ENCODE measurements around the gene PHF23. TPM values are rescaled to one million over a fixed set of nuclear protein-coding genes. Genes with fewer than 3 reads are reported as not detected.
A peak's percentile ranks its signal among the peaks of the same experiment; 100 is the strongest.

PHF23 gene
- total and polyA plus RNA-seq, 9 of the 15 experiments (the other 6 are each of a cell fraction or from before 2014, with no cell fraction given): 7.4 to 87.5 (median 33.7) TPM

- TF ChIP-seq CXXC5 (CRISPR knock-in tag; IDR thresholded peaks at IDR 0.05) (peak; percentile 12; the same call in 1 of the 2 replicates), PHF8 (IDR thresholded peaks at IDR 0.05; ENCODE audit: borderline replicate concordance, low read length) (peak; percentile 40; the same call in 1 of the 2 replicates), PRMT5 (CRISPR knock-in tag; IDR thresholded peaks at IDR 0.05) (no peak), HNRNPK (IDR thresholded peaks at IDR 0.05; ENCODE audit: low read depth, low read length, poor library complexity, severe bottlenecking) (peak; percentile 98), MYC (IDR thresholded peaks at IDR 0.05; ENCODE audit: low read depth, low read length) (peak; percentile 7; the same call in 1 of the 2 replicates), MYC (CRISPR knock-in tag; IDR thresholded peaks at IDR 0.05; ENCODE audit: borderline replicate concordance, low read depth) (no peak), ZNF740 (CRISPR knock-in tag; IDR thresholded peaks at IDR 0.05) (0 out of 2 replicates have a peak, but pooled peaks have one; percentile 7), ZNF740 (tag; IDR thresholded peaks at IDR 0.05) (no peak), PCBP2 (IDR thresholded peaks at IDR 0.05; ENCODE audit: low read depth, low read length, poor library complexity, severe bottlenecking) (peak; percentile 87), SP2 (IDR thresholded peaks at IDR 0.05; ENCODE audit: extremely low read depth, low read depth, low read length, poor library complexity, severe bottlenecking) (no peak), ZNF639 (CRISPR knock-in tag; conservative IDR thresholded peaks at IDR 0.05 in 1 of 2, IDR thresholded peaks at IDR 0.05 in 1 of 2) (peak in 1 of 2 experiments; percentile 91; a peak in 2 of 4 replicates), ZBTB2 (IDR thresholded peaks at IDR 0.05) (peak; percentile 94), SAP30 (IDR thresholded peaks at IDR 0.05; ENCODE audit: borderline replicate concordance, insufficient read depth, low read depth, low read length, poor library complexity, severe bottlenecking) (peak; percentile 12), POLR3A (IDR thresholded peaks at IDR 0.05; ENCODE audit: borderline replicate concordance, extremely low read depth, insufficient read depth, insufficient read length) (no peak), U2AF2 (optimal IDR thresholded peaks at IDR 0.05; ENCODE audit: low read depth, low read length) (no peak), ZNF224 (CRISPR knock-in tag; IDR thresholded peaks at IDR 0.05) (no peak), SNRNP70 (optimal IDR thresholded peaks at IDR 0.05; ENCODE audit: low read depth, low read length) (no peak), SAFB (IDR thresholded peaks at IDR 0.05; ENCODE audit: borderline replicate concordance, low read depth, low read length) (no peak), TAF9B (IDR thresholded peaks at IDR 0.05; ENCODE audit: partially characterized antibody) (peak; percentile 37), PHB (CRISPR knock-in tag; IDR thresholded peaks at IDR 0.05) (no peak), NFRKB (IDR thresholded peaks at IDR 0.05; ENCODE audit: low read depth) (peak; percentile 78; the same call in 1 of the 2 replicates), CCNT2 (IDR thresholded peaks at IDR 0.05; ENCODE audit: borderline replicate concordance, extremely low read depth, insufficient read length, low read depth, low read length) (peak; percentile 3)
Measured at GRCh38 chr17:7251661-7252175, 12.5 kb upstream of the PHF23 start, which contains the start of gene CTDNEP1 (continued).

All from K562 (cell line).